ENCODE data around the gene RPS6KB2. TPM values are rescaled to one million over a fixed set of nuclear protein-coding genes. Genes with fewer than 3 reads are reported as not detected.

Gene RPS6KB2
- total and polyA plus RNA-seq, 9 of the 15 experiments (the other 6 are each of a cell fraction or from before 2014, with no cell fraction given): 0.42 to 122 (median 82.6) TPM

GRCh38 chr11:67436459-67437081 lies 8.3 kb downstream of the RPS6KB2 start (continued):
- TF ChIP-seq KDM5B (IDR thresholded peaks at IDR 0.05; ENCODE audit: insufficient replicate concordance, low read depth, low read length) (no peak), BACH1 (tag; IDR thresholded peaks at IDR 0.05) (no peak), TCF15 (CRISPR knock-in tag; IDR thresholded peaks at IDR 0.05) (no peak), KDM4B (IDR thresholded peaks at IDR 0.05; ENCODE audit: borderline replicate concordance in 2 of 2, low read depth in 1 of 2) (peak in 1 of 2 experiments; percentile 64; a peak in 1 of 4 replicates), DPF2 (IDR thresholded peaks at IDR 0.05) (peak; percentile 79), ZNF740 (CRISPR knock-in tag; IDR thresholded peaks at IDR 0.05) (peak; percentile 72), ZNF740 (tag; IDR thresholded peaks at IDR 0.05) (no peak), MAZ (CRISPR knock-in tag; conservative IDR thresholded peaks at IDR 0.05 in 1 of 2, IDR thresholded peaks at IDR 0.05 in 1 of 2) (peak; percentile 28 to 51; a peak in 1 of 4 replicates), SIN3A (IDR thresholded peaks at IDR 0.05; ENCODE audit: borderline replicate concordance in 2 of 2, control insufficient read depth in 1 of 2, low read depth in 2 of 2, low read length in 2 of 2) (peak in 1 of 2 experiments; percentile 57; a peak in 1 of 4 replicates), KAT7 (CRISPR knock-in tag; IDR thresholded peaks at IDR 0.05; ENCODE audit: borderline replicate concordance) (peak; percentile 72), NEUROD1 (IDR thresholded peaks at IDR 0.05; ENCODE audit: borderline replicate concordance, low read depth, low read length, partially characterized antibody) (peak; percentile 32), NR2C2 (CRISPR knock-in tag; IDR thresholded peaks at IDR 0.05) (0 out of 2 replicates have a peak, but pooled peaks have one; percentile 39), NR2C2 (tag; IDR thresholded peaks at IDR 0.05) (no peak; the same call in 1 of the 2 replicates), NFXL1 (CRISPR knock-in tag; IDR thresholded peaks at IDR 0.05) (no peak), TCF3 (CRISPR knock-in tag; IDR thresholded peaks at IDR 0.05) (peak; percentile 25; the same call in 1 of the 2 replicates), TRIM24 (IDR thresholded peaks at IDR 0.05) (peak; percentile 53 to 66; a peak in 3 of 4 replicates), NBN (IDR thresholded peaks at IDR 0.05; ENCODE audit: low read depth) (peak; percentile 77; the same call in 1 of the 2 replicates), ZBTB2 (IDR thresholded peaks at IDR 0.05) (peak; percentile 76), GABPB1 (CRISPR knock-in tag; IDR thresholded peaks at IDR 0.05) (peak; percentile 34; the same call in 1 of the 2 replicates), LEF1 (IDR thresholded peaks at IDR 0.05) (peak; percentile 72; the same call in 1 of the 2 replicates), PHF21A (IDR thresholded peaks at IDR 0.05; ENCODE audit: borderline replicate concordance, low read depth) (no peak), ARID3B (CRISPR knock-in tag; IDR thresholded peaks at IDR 0.05; ENCODE audit: borderline replicate concordance) (no peak), GABPA (tag; conservative IDR thresholded peaks at IDR 0.05; ENCODE audit: low read depth) (peak; percentile 7; the same call in 1 of the 2 replicates), CC2D1A (IDR thresholded peaks at IDR 0.05) (peak; percentile 60; the same call in 1 of the 2 replicates), OTX1 (CRISPR knock-in tag; IDR thresholded peaks at IDR 0.05) (peak; percentile 40; the same call in 1 of the 2 replicates)

Measured in K562 (cell line).